GM12865 (cell line): ENCODE results near the gene DLK2.

Experiments used
- DNase-seq: peaks from one replicate; pipeline ENCODE4 v3.0.0; 2010; ENCODE audit warnings: low read depth
- H3K4me3 ChIP-seq: 2 replicates; pipeline ENCODE4 v1.5.1; 2011; ENCODE audit warnings: mild to moderate bottlenecking, low read depth, low read length, control low read depth
- CTCF ChIP-seq: IDR thresholded peaks from 2 replicates; pipeline ENCODE4 v1.5.1; 2011; ENCODE audit warnings: low read length, control low read depth, low read depth, inconsistent platforms; ENCODE audit not compliant: insufficient read depth; ENCODE audit errors: missing control alignments

The DLK2 gene

GRCh38 chr6:43481075-43481474 lies 25.7 kb upstream of the DLK2 start:
- no peak for TF ChIP-seq CTCF
- no peak for DNase-seq
- no peak overlapping the region for H3K4me3 ChIP-seq

DNA sequence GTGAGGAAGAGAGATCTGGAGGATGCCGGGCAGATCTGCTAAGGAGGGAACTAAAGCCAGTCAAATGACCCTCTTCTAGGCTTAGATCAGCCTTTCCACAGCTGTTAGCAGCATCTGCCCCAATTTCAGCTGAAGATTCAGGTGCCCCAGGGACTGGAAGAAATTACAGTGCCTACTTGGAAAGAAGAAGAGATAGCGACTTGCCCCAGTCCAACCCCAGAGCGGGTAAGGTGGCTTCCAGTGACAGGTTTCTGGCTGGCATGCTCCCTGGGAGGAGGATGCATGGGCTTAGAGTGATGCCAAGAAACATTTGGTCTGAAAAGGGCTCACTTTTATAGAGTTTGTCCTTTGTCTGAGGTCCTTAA lies 22.6 kb upstream of the DLK2 start:
- peak overlapping the region; percentile 95 for H3K4me3 ChIP-seq
- no peak for DNase-seq
- TF ChIP-seq CTCF, result no peak

- no peak for TF ChIP-seq CTCF
- peak within 1 kb of the TSS; percentile 95 for H3K4me3 ChIP-seq
- peak; percentile 88 for DNase-seq
Observed at GRCh38 chr6:43477235-43478007, 22.1 kb upstream of the DLK2 start, which contains the start of gene TJAP1. TSS of gene TJAP1 (plus strand) at chr6:43477570. CDS start at chr6:43499002, 21,432 bp downstream.

GRCh38 chr6:43476746-43477145 lies 21.4 kb upstream of the DLK2 start:
- no peak for TF ChIP-seq CTCF
- H3K4me3 ChIP-seq, result peak overlapping the region; percentile 95; the same call in 1 of the 2 replicates
- DNase-seq, result no peak

DNA sequence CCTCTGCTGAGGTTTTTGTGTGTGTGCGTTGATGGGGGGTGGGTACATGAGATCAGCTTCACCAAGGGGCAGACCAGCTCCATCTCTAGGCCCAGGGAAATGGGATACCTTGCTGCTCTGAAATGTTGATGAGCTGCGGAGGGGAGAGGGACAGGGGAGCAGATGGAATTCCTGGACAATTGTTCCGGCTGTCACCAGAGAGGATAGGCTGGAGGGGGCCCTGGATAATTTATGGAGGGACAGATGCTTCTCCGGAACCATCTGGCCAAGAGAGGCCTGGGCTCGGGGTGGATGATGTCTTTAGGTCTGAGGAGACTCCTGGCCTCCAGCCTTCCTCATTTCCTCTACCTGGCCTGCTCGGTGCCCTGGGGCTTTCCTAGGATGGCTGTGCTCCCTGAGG lies 20.2 kb upstream of the DLK2 start:
- DNase-seq, result no peak
- no peak for TF ChIP-seq CTCF
- no peak overlapping the region for H3K4me3 ChIP-seq

GRCh38 chr6:43472515-43472914 lies 17.2 kb upstream of the DLK2 start:
- no peak for DNase-seq
- TF ChIP-seq CTCF, result no peak
- no peak overlapping the region for H3K4me3 ChIP-seq

DNA sequence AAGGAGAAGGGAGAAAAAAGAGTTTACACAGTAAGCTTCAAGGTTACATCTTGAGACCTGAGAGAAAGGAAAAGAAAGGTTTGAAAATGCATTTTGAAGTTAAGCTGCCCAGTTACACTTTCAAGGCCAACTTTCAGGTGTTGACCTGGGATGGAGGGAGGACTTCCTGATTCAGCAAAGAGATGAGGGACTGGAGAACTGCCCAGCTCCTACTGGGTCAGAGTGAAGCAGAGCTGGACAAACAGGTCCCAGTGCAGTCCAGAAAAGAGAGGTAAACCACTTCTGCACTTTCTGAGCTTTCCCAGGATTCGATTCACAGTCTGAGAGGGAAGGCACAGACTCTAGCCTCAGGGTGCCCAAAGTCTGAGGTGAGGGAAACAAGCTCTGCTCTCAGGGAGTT lies 16.1 kb upstream of the DLK2 start:
- no peak for TF ChIP-seq CTCF
- no peak for DNase-seq
- no peak overlapping the region for H3K4me3 ChIP-seq
